AG09309 (cell line): ENCODE measurements around the gene FAM20A.

Source experiments
- DNase-seq: peaks from one replicate; pipeline ENCODE4 v3.0.0-alpha.2; 2010; ENCODE audit warnings: low read depth
- H3K4me3 ChIP-seq: 2 replicates; pipeline ENCODE4 v1.5.1; 2011; ENCODE audit warnings: mild to moderate bottlenecking, low read depth, low read length, moderate library complexity; ENCODE audit not compliant: control insufficient read depth
- TF ChIP-seq, protein P1 (sequence below): IDR thresholded peaks from 2 replicates; pipeline ENCODE4 v1.5.1; 2011; ENCODE audit warnings: mild to moderate bottlenecking, low read depth, low read length, inconsistent platforms; ENCODE audit not compliant: insufficient read depth, control insufficient read depth; ENCODE audit errors: missing control alignments

The FAM20A gene

DNA sequence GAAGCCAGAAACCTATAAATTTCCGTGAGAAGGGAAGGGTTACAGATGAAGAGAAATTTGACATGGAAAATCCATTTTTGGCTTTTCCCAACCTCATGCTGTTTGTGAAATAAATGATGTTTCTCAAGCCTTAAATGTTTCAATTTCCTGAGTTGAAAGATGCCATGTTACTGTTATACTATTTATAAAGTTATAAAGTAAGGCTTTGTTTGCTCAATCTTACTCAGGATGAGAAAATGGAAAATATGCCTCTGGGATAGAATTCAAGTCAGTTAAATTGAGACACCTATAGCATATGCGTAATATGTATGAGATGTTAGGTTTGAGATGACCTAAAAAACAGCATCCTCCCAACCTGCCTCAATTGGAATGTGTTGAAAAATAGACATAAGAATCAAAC, 19.9 kb upstream of the FAM20A start:
- TF ChIP-seq, protein P1, sequence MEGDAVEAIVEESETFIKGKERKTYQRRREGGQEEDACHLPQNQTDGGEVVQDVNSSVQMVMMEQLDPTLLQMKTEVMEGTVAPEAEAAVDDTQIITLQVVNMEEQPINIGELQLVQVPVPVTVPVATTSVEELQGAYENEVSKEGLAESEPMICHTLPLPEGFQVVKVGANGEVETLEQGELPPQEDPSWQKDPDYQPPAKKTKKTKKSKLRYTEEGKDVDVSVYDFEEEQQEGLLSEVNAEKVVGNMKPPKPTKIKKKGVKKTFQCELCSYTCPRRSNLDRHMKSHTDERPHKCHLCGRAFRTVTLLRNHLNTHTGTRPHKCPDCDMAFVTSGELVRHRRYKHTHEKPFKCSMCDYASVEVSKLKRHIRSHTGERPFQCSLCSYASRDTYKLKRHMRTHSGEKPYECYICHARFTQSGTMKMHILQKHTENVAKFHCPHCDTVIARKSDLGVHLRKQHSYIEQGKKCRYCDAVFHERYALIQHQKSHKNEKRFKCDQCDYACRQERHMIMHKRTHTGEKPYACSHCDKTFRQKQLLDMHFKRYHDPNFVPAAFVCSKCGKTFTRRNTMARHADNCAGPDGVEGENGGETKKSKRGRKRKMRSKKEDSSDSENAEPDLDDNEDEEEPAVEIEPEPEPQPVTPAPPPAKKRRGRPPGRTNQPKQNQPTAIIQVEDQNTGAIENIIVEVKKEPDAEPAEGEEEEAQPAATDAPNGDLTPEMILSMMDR: no peak

GRCh38 chr17:68616334-68616733, 15.2 kb upstream of the FAM20A start:
- no peak overlapping the region for H3K4me3 ChIP-seq
- TF ChIP-seq, protein P1: no peak
- no peak for DNase-seq

More for the DNA sequence above, 19.9 kb upstream of the FAM20A start:
- no peak for DNase-seq
- no peak overlapping the region for H3K4me3 ChIP-seq

- TF ChIP-seq, protein P1: no peak
- H3K4me3 ChIP-seq: no peak overlapping the region
- no peak for DNase-seq
These were observed 13.6 kb upstream of the FAM20A start for GRCh38 chr17:68614718-68615117.

DNA sequence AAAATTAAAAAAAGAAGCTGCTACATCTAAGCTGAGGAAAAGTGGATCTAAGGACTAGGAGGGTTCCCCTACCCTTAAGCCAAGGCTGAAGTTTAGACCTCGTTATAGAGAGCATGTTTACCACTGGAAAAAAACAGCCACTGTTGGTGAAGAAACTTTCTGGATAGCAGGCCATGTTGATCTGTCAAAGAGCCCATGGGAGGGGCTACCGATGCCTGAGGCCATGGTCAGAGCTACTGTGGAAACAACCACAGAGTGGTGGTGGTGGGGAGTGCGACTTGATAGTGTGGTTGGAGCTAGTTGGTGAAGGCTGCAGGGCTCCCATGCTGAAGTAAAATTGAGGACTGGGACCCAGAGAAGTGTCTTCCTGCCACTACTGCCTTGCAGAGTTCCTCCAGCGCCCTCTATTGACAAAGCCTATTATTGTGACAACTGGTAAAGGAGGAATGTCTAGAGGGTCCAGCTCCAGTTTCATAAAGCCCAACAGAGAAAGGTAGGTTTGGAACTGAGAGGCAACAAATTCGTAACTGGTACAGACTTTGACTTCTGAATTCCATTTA, 12.7 kb upstream of the FAM20A start:
- DNase-seq: no peak
- H3K4me3 ChIP-seq: no peak overlapping the region
- TF ChIP-seq, protein P1: peak; percentile 84

DNA sequence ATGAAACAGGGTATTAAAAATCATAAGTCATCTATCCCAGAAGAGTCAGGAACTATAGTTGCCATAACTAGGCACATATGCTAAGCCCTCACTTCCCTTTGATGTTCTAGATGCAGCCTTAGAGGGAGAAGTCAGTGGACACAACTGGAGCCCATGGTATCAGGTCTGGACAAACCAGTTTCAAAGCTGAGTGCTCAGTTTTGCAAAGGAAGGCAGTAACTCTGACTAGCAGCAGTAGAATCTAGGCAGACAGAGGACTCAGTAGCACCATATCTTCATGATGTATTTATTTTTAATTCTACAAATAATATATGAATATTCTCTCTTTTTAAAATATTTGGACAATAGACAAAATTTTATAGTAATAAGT, 11.7 kb upstream of the FAM20A start:
- TF ChIP-seq, protein P1: no peak
- H3K4me3 ChIP-seq: no peak overlapping the region
- no peak for DNase-seq

GRCh38 chr17:68612209-68612922, 11.2 kb upstream of the FAM20A start:
- no peak overlapping the region for H3K4me3 ChIP-seq
- DNase-seq: no peak
- TF ChIP-seq, protein P1: no peak
